ENCODE data around the gene RAI1. TPM values are rescaled to one million over a fixed set of nuclear protein-coding genes. Genes with fewer than 3 reads are reported as not detected.

The RAI1 gene
- total and polyA plus RNA-seq, 12 donors: 4.2 to 37.3 (median 26.9) TPM

- peaks cover 0 to 48% of the 10 kb centered on the region in 2 donors for H3K36me3 ChIP-seq (replicated peaks in 1 of 2)
- DNase-seq: no peak
- peak overlapping the region in 2 of 5 donors; percentile 44 to 64 for H3K27ac ChIP-seq
- peaks cover 6 to 12% of the 10 kb centered on the region in 2 donors for H3K4me1 ChIP-seq (replicated peaks in 1 of 2)
- no peaks in the 10 kb centered on the region for H3K27me3 ChIP-seq
- intact Hi-C loops (cut with DNase I): loop anchor here in 1 of 2 donors (10.0 kb wide), 1 partner anchor 241 kb away; the partner anchor contains the start of genes ATPAF2 and GID4
- H3K9me3 ChIP-seq (replicated peaks in 1 of 3): no peaks in the 10 kb centered on the region
- TF ChIP-seq, protein P1, sequence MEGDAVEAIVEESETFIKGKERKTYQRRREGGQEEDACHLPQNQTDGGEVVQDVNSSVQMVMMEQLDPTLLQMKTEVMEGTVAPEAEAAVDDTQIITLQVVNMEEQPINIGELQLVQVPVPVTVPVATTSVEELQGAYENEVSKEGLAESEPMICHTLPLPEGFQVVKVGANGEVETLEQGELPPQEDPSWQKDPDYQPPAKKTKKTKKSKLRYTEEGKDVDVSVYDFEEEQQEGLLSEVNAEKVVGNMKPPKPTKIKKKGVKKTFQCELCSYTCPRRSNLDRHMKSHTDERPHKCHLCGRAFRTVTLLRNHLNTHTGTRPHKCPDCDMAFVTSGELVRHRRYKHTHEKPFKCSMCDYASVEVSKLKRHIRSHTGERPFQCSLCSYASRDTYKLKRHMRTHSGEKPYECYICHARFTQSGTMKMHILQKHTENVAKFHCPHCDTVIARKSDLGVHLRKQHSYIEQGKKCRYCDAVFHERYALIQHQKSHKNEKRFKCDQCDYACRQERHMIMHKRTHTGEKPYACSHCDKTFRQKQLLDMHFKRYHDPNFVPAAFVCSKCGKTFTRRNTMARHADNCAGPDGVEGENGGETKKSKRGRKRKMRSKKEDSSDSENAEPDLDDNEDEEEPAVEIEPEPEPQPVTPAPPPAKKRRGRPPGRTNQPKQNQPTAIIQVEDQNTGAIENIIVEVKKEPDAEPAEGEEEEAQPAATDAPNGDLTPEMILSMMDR (IDR thresholded peaks at IDR 0.05): no peak
- TF ChIP-seq POLR2A (IDR thresholded peaks at IDR 0.05): no peak
- H3K4me3 ChIP-seq: no peak overlapping the region
- WGBS, 4 donors: 83 to 94% (median 90%) methylated on average over 22 to 30 of the region's 30 CpGs
Measured at GRCh38 chr17:17793378-17794214, 112.3 kb downstream of the RAI1 start.

DNA sequence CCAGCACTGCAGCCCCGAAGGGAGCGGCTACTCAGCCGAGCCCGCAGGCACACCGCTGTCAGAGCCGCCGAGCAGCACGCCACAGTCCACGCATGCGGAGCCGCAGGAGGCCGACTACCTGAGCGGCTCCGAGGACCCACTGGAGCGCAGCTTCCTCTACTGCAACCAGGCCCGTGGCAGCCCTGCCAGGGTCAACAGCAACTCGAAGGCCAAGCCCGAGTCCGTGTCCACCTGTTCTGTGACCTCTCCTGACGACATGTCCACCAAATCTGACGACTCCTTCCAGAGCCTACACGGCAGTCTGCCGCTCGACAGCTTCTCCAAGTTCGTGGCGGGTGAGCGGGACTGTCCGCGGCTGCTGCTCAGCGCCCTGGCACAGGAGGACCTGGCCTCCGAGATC, 113.1 kb downstream of the RAI1 start:
- 86 to 94% (median 89%) methylated on average over 10 to 31 of the region's 31 CpGs for WGBS, 4 donors
- intact Hi-C loops (cut with DNase I): loop anchor here in 1 of 2 donors (10.0 kb wide), 1 partner anchor 240 kb away; the partner anchor contains the start of genes ATPAF2 and GID4

GRCh38 chr17:17795296-17795695, 114.0 kb downstream of the RAI1 start:
- TF ChIP-seq, protein P1 (IDR thresholded peaks at IDR 0.05): no peak
- no peak for TF ChIP-seq POLR2A (IDR thresholded peaks at IDR 0.05)
- DNase-seq: no peak
- no peak overlapping the region for H3K4me3 ChIP-seq
- H3K36me3 ChIP-seq (replicated peaks in 1 of 2): peaks cover 0 to 48% of the 10 kb centered on the region in 2 donors
- no peaks in the 10 kb centered on the region for H3K27me3 ChIP-seq
- intact Hi-C loops (cut with DNase I): loop anchor here in 1 of 2 donors (10.0 kb wide), 1 partner anchor 240 kb away; the partner anchor contains the start of genes ATPAF2 and GID4
- no peaks in the 10 kb centered on the region for H3K9me3 ChIP-seq (replicated peaks in 1 of 3)
- 62 to 85% (median 82%) methylated on average over 3 to 12 of the region's 12 CpGs for WGBS, 4 donors
- no peak overlapping the region for H3K27ac ChIP-seq
- peaks cover 6 to 12% of the 10 kb centered on the region in 2 donors for H3K4me1 ChIP-seq (replicated peaks in 1 of 2)

More for the DNA sequence above, 113.1 kb downstream of the RAI1 start:
- H3K4me1 ChIP-seq (replicated peaks in 1 of 2): peaks cover 6 to 12% of the 10 kb centered on the region in 2 donors
- DNase-seq: no peak
- H3K9me3 ChIP-seq (replicated peaks in 1 of 3): no peaks in the 10 kb centered on the region
- no peak overlapping the region for H3K4me3 ChIP-seq
- H3K36me3 ChIP-seq (replicated peaks in 1 of 2): peaks cover 0 to 48% of the 10 kb centered on the region in 2 donors
- peak overlapping the region in 1 of 5 donors; percentile 44 for H3K27ac ChIP-seq
- TF ChIP-seq, protein P1 (IDR thresholded peaks at IDR 0.05): no peak
- no peak for TF ChIP-seq POLR2A (IDR thresholded peaks at IDR 0.05)
- no peaks in the 10 kb centered on the region for H3K27me3 ChIP-seq

All from adrenal gland (tissue), 12 donors.